Calu3 (cell line): ENCODE results near the gene SEPTIN7. TPM values are rescaled to one million over a fixed set of nuclear protein-coding genes. Genes with fewer than 3 reads are reported as not detected.

ENCODE experiments used
- BruUV-seq: library from RNA; stranded (reverse); fragments of 400-500 nt; replicated peaks from 2 replicates; lab custom pipeline; 2021; lab: Mats Ljungman, UMichigan
- CTCF ChIA-PET: fragments of 300-600 bp; sonication (Branson Sonifier 250); formaldehyde crosslinking; loops from one replicate; lab custom pipeline; 2022; ENCODE audit warnings: antibody characterized with exemption; lab: Charles Lee
- DNase-seq: peaks from one replicate; pipeline ENCODE4 v3.0.0; 2022
- H3K27ac Mint-ChIP-seq: one replicate; pipeline ENCODE4 v1.8.0; 2022; ENCODE audit warnings: mixed read lengths; ENCODE audit not compliant: unreplicated experiment
- H3K27me3 Mint-ChIP-seq: one replicate; pipeline ENCODE4 v1.8.0; 2022; ENCODE audit warnings: mixed read lengths; ENCODE audit not compliant: unreplicated experiment
- H3K36me3 Mint-ChIP-seq: one replicate; pipeline ENCODE4 v1.8.0; 2022; ENCODE audit warnings: mild to moderate bottlenecking, moderate library complexity, mixed read lengths; ENCODE audit not compliant: insufficient read depth, unreplicated experiment
- H3K4me1 Mint-ChIP-seq: one replicate; pipeline ENCODE4 v1.8.0; 2022; ENCODE audit warnings: mild to moderate bottlenecking, low read depth, mixed read lengths; ENCODE audit not compliant: unreplicated experiment
- H3K4me3 Mint-ChIP-seq: one replicate; pipeline ENCODE4 v1.8.0; 2022; ENCODE audit warnings: mild to moderate bottlenecking, low read depth, moderate library complexity, mixed read lengths; ENCODE audit not compliant: unreplicated experiment
- H3K9me3 Mint-ChIP-seq: one replicate; pipeline ENCODE4 v1.8.0; 2022; ENCODE audit warnings: low read depth, mixed read lengths; ENCODE audit not compliant: unreplicated experiment
- CTCF ChIP-seq: fragments of 200-600 bp; IDR thresholded peaks from one replicate; pipeline ENCODE4 v1.8.0; 2022; ENCODE audit warnings: antibody characterized with exemption; ENCODE audit not compliant: unreplicated experiment
- intact Hi-C: fragments of 100-400 bp; cut with micrococcal nuclease; formaldehyde crosslinking; loops from one replicate; pipeline ENCODE4 v1.10.0; 2022; ENCODE audit not compliant: unreplicated experiment
- total RNA-seq: library from RNA; stranded (reverse); gene quantifications from 2 replicates; pipeline ENCODE4 v1.2.3, GENCODE V29; 2022

The SEPTIN7 gene
- total RNA-seq, 1 experiment from 2014 or later = 308 TPM

GRCh38 chr7:35817181-35817580 lies 16.3 kb downstream of the SEPTIN7 start:
- no peak for DNase-seq
- Mint-ChIP-seq H3K4me3 (no peak overlapping the region), H3K4me1 (peaks cover 40% of the 10 kb centered on the region), H3K36me3 (no peaks in the 10 kb centered on the region), H3K9me3 (peaks cover 5% of the 10 kb centered on the region), H3K27ac (no peak overlapping the region), H3K27me3 (no peaks in the 10 kb centered on the region)
- BruUV-seq = no TSS peak
- no peak for TF ChIP-seq CTCF
- CTCF ChIA-PET = no interaction called here
- intact Hi-C loops = no loop called here

DNA sequence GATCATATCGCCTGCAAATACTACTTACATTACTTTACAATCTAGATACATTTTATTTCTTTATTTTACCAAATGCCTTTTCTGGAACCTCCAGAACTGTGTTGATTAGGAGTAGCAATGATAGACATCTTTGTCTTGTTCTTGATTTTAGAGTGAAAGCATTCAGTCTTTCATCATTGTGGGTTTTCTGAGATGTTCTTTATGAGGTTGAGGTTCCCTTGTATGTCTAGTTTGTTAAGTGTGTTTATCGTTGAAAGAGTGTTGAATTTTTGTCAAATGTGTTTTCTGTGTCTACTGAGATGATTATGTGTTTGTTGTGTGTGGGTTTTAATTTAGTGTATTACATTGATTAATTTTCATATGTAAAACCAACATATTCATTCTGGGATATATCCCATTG lies 17.1 kb downstream of the SEPTIN7 start:
- no peak overlapping the region for H3K27ac Mint-ChIP-seq
- peaks cover 40% of the 10 kb centered on the region for H3K4me1 Mint-ChIP-seq
- H3K4me3 Mint-ChIP-seq = no peak overlapping the region
- intact Hi-C loops = no loop called here
- CTCF ChIA-PET = no interaction called here
- H3K27me3 Mint-ChIP-seq = no peaks in the 10 kb centered on the region
- H3K9me3 Mint-ChIP-seq = peaks cover 5% of the 10 kb centered on the region
- H3K36me3 Mint-ChIP-seq = no peaks in the 10 kb centered on the region
- TF ChIP-seq CTCF = no peak
- no peak for DNase-seq
- BruUV-seq = no TSS peak

DNA sequence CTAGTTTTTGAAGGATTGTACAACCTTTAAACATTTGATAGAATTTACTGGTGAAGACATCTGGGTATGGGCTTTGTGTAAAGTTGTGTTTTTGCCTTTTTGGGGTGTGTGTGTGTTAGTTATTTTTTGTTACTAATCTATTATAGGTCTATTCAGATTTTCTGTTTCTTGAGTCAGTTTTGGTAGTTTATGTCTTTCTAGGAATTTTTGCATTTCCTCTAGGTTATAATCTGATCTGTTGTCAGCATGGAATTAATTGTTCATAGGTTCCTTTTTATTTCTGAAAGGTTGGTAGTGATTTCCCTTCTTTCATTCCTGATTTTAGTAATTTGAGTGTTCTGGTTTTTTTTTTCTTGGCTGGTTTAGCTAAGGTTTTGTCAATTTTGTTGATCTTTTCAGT lies 17.7 kb downstream of the SEPTIN7 start:
- CTCF ChIA-PET = no interaction called here

GRCh38 chr7:35819310-35819709 lies 18.5 kb downstream of the SEPTIN7 start:
- no peak for DNase-seq
- Mint-ChIP-seq H3K27me3 (no peaks in the 10 kb centered on the region), H3K9me3 (peaks cover 5% of the 10 kb centered on the region), H3K4me1 (peaks cover 40% of the 10 kb centered on the region), H3K27ac (peak overlapping the region; percentile 0), H3K36me3 (no peaks in the 10 kb centered on the region), H3K4me3 (no peak overlapping the region)
- intact Hi-C loops = no loop called here
- TF ChIP-seq CTCF = no peak
- BruUV-seq = no TSS peak
- CTCF ChIA-PET = interaction anchor here (0.6 kb wide), 1 partner anchor 113 kb away, joined by 3 read pairs; no protein-coding TSS in a partner anchor

More for the DNA sequence above, 17.7 kb downstream of the SEPTIN7 start:
- H3K27me3 Mint-ChIP-seq = no peaks in the 10 kb centered on the region
- peaks cover 40% of the 10 kb centered on the region for H3K4me1 Mint-ChIP-seq
- DNase-seq = no peak
- no peak overlapping the region for H3K27ac Mint-ChIP-seq
- intact Hi-C loops = no loop called here
- no peaks in the 10 kb centered on the region for H3K36me3 Mint-ChIP-seq
- H3K4me3 Mint-ChIP-seq = no peak overlapping the region
- no TSS peak for BruUV-seq
- peaks cover 5% of the 10 kb centered on the region for H3K9me3 Mint-ChIP-seq
- TF ChIP-seq CTCF = no peak
